ENCODE results near the gene HSPA6.
"Not testable (repeated sequence)": the region's sequence is repeated elsewhere in the genome, so short reads cannot be mapped to it uniquely, and the experiment has no call there.

HSPA6 gene

GRCh38 chr1:161532644-161533567 lies 8.6 kb downstream of the HSPA6 start:
- DNase-seq (ENCODE audit: low read depth): not testable (repeated sequence)

DNA sequence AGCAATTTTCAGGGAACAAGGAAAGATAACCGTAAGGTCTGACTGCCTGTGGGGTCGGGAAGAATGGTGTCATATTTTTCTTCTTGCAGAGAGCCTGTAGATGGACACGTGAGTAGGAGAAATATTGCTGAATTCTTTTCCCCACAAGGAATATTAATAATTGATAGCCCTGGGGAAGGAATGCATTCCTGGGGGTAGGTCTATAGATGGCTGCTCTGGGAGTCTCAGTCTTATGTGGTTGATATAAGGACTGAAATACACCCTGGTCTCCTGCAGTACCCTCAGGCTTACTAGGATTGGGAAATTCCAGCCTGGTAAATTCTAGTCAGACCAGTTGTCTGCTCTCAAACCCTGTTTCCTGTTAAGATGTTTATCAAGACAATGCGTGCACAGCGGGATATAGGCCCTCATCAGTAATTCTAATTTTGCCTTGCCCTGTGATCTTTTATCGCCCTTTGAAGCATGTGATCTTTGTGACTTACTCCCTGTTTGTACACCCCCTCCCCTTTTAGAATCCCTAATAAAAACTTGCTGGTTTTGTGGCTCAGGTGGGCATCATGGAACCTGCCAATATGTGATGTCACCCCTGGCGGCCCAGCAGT lies 12.8 kb downstream of the HSPA6 start:
- DNase-seq (ENCODE audit: low read depth): not testable (repeated sequence)

DNA sequence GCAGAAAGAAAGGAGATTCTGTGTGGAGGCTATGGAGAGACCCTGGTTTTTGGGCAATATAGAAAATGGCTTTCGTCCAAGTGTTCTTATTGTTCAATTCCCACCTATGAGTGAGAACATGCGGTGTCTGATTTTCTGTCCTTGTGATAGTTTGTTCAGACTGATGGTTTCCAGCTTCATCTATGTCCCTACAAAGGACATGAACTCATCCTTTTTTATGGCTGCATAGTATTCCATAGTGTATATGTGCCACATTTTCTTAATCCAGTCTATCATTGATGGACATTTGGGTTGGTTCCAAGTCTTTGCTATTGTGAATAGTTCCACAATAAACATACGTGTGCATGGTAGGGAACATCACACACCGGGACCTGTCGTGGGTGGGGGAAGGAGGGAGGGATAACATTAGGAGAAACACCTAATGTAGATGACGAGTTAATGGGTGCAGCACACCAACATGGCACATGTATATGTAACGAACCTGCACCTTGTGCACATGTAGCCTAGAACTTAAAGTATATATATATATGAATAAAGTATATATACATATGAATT lies 14.7 kb downstream of the HSPA6 start:
- DNase-seq (ENCODE audit: low read depth): not testable (repeated sequence)

GRCh38 chr1:161539731-161540569 lies 15.6 kb downstream of the HSPA6 start:
- DNase-seq (ENCODE audit: low read depth): peak; percentile 100

DNA sequence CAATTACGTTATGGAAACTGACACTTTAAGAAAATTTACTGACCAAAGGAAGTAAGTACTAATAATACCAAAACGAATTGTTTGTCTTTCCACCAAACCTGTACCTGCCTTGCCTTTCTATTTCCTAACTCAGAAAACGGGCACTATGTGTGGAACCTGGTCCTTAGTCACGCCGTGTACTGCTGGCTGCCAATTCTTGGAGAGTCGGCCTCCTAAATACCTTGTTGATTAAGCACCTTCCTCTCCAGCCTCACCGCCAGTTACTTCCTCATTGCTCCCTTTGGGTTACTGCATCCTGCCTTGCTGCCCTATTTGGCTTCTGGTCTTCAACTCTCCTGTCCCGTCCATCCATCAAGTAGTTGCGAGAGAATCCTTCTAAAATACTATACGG lies 16.2 kb downstream of the HSPA6 start:
- DNase-seq (ENCODE audit: low read depth): not testable (repeated sequence)

DNA sequence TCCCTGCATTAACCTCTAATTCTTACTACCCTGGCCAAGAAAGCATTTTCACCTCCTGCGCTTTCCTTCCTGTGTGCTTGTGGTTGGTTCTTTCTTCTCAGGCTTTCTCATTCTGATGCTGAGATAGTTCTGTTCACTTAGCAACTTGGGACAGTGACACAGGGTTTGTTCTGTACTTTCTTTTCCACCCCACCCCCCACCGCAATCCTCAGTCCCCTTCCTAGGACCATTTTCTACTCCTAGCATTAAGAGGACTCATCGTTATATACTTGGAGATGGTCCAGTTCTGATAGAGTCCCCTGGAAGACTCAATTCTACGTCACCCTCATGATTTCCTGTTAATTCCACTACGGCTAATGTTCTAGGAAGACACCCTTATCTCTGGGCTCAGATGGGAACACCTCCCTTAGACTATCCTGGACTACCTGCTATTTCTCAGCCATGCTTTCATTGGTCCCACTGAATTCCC lies 17.8 kb downstream of the HSPA6 start:
- not testable (repeated sequence) for DNase-seq (ENCODE audit: low read depth)

DNA sequence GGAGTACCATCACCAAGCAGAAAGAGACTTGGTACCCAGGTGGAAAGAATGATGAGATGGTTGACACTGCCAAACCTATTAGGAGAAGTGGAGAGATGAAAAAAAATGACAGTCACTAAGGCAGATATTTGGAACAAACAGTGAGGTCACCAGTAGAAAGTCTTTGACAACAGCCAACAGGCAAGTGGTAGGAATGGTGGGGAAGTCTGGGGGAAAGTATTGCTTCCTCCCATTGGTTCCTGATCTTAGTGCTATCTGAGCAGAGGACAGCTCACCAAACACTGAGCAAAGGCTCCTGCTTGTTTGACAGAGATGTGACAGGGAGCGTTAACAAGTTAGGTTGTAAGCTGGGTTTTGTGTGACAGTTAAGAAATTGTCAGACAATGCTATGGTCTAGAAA lies 18.8 kb downstream of the HSPA6 start:
- not testable (repeated sequence) for DNase-seq (ENCODE audit: low read depth)

- not testable (repeated sequence) for DNase-seq (ENCODE audit: low read depth)
These were observed 20.8 kb downstream of the HSPA6 start for GRCh38 chr1:161545005-161545731.

DNA sequence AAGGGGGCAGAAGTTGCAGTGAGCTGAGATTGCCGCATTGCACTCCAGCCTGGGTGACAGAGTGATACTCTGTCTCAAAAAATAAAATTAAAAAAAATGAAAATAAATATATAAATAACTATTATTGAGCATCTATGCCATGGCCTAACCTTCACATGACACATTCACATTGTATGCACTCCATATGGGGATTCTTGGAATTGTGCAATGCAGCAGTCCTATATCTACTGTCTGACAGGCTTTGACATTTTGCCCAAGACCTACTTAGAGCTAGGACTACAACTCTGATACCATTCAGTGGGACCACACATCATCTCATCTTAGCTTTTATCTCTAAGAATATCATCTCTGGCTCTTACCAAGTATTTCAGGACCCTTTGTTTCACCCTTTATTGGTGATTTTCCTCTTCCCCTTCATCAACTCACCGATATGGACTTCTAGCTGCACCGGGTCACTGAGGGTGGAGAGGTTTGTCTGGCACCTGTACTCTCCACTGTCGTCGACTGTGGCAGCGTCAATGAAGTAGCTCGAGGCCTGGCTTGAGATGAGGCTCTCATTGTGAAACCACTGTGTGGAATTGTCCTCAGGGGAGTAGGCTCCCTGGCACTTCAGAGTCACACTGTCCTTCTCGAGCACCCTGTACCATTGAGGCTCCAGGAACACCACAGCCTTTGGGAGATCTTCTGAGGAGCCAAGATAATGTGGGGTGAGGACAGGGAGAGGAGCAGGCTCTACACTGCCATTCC lies 23.8 kb downstream of the HSPA6 start:
- DNase-seq (ENCODE audit: low read depth): not testable (repeated sequence)

- DNase-seq (ENCODE audit: low read depth): not testable (repeated sequence)
These were observed 24.5 kb downstream of the HSPA6 start for GRCh38 chr1:161548749-161549406.

GRCh38 chr1:161549652-161550051 lies 25.3 kb downstream of the HSPA6 start, which contains the start of gene FCGR3A:
Gene FCGR3A, minus strand, starts transcription at chr1:161549818. Its CDS starts 82 bp downstream, at chr1:161549736.
- no peak for DNase-seq (ENCODE audit: low read depth)

GRCh38 chr1:161550942-161551341 lies 26.6 kb downstream of the HSPA6 start:
- not testable (repeated sequence) for DNase-seq (ENCODE audit: low read depth)

DNA sequence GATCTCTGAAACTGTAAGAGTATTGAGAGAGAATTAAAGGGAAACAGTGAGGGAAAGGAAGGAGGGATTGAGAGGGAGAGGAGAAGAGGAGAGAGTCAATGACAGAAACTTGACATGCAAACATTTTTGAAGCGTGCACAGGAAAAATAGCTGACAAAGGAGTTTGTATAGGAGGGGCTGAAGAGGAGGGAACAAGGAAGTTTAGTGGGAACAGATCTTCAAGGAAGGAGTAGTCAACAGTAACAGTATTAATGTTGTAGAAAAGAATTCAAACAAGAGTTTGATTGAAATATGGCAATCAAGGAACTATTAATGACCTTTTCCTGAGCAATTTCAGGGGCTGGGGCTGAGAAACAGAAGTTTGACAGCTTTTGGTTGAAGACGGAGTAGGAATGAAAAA lies 29.3 kb downstream of the HSPA6 start:
- not testable (repeated sequence) for DNase-seq (ENCODE audit: low read depth)

GRCh38 chr1:161554340-161554739 lies 30.0 kb downstream of the HSPA6 start:
- DNase-seq (ENCODE audit: low read depth): not testable (repeated sequence)

- DNase-seq (ENCODE audit: low read depth): not testable (repeated sequence)
These were observed 30.6 kb downstream of the HSPA6 start for GRCh38 chr1:161554815-161555417.

DNA sequence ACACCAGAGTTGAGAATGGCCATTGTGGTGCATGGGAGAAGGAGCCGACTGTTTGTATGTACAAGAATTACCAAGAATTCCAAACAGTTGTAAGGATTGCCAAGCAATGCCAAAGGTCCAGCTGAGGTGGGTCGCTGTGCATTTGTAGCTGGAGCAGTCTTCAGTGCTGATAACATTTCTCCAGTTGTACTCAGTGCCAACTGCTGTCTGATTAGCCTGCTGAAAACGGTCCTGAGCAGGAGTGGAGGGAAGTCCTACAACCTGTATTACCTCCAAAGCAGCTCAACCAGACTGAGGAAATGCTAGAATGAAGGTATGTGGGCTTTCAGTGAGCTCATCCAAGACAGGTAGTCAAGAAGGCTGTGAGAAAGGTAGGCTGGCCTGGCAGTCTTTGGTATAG lies 31.8 kb downstream of the HSPA6 start:
- not testable (repeated sequence) for DNase-seq (ENCODE audit: low read depth)

GRCh38 chr1:161556990-161557389 lies 32.6 kb downstream of the HSPA6 start:
- not testable (repeated sequence) for DNase-seq (ENCODE audit: low read depth)

- not testable (repeated sequence) for DNase-seq (ENCODE audit: low read depth)
These were observed 33.4 kb downstream of the HSPA6 start for GRCh38 chr1:161557506-161558450.

All from stimulated activated CD8-positive, alpha-beta memory T cell treated with anti-CD3 and anti-CD28 coated beads, Interleukin-15, amount 100 ng/mL, for 24 hours (primary cell).